Measurements from ENCODE around the gene CDK7. TPM values are rescaled to one million over a fixed set of nuclear protein-coding genes. Genes with fewer than 3 reads are reported as not detected.

CDK7 gene
- total and polyA plus RNA-seq, 9 of the 15 experiments (the other 6 are each of a cell fraction or from before 2014, with no cell fraction given): 41.7 to 143 (median 65.3) TPM

- TF ChIP-seq BCLAF1 (IDR thresholded peaks at IDR 0.05; ENCODE audit: borderline replicate concordance in 1 of 2, control insufficient read depth in 1 of 2, low read depth in 2 of 2, low read length in 1 of 2) (no peak), JUN (IDR thresholded peaks at IDR 0.05; ENCODE audit: borderline replicate concordance, low read depth, low read length) (no peak), JUN (CRISPR knock-in tag; IDR thresholded peaks at IDR 0.05; ENCODE audit: borderline replicate concordance) (no peak; the same call in 1 of the 2 replicates), JUNB (CRISPR knock-in tag; conservative IDR thresholded peaks at IDR 0.05) (no peak), ZBTB26 (CRISPR knock-in tag; IDR thresholded peaks at IDR 0.05) (peak; percentile 84; the same call in 1 of the 2 replicates), ELK1 (CRISPR knock-in tag; IDR thresholded peaks at IDR 0.05) (no peak), ILF3 (IDR thresholded peaks at IDR 0.05; ENCODE audit: borderline replicate concordance) (no peak), MAFF (IDR thresholded peaks at IDR 0.05; ENCODE audit: low read length) (no peak), E2F4 (CRISPR knock-in tag; IDR thresholded peaks at IDR 0.05; ENCODE audit: low read depth) (peak; percentile 11; the same call in 1 of the 2 replicates), ZNF830 (CRISPR knock-in tag; IDR thresholded peaks at IDR 0.05) (no peak), EP300 (IDR thresholded peaks at IDR 0.05; ENCODE audit: low read length) (no peak), DDX20 (tag; IDR thresholded peaks at IDR 0.05; ENCODE audit: low read depth) (no peak), NONO (IDR thresholded peaks at IDR 0.05; ENCODE audit: low read depth in 2 of 2, low read length in 1 of 2) (no peak; a peak in 1 of 4 replicates), SFPQ (IDR thresholded peaks at IDR 0.05; ENCODE audit: low read depth, low read length) (no peak), ZNF764 (CRISPR knock-in tag; IDR thresholded peaks at IDR 0.05; ENCODE audit: low read depth) (no peak), TARDBP (IDR thresholded peaks at IDR 0.05) (no peak), RBM25 (IDR thresholded peaks at IDR 0.05; ENCODE audit: low read depth, low read length, severe bottlenecking) (no peak)
These were observed 16.8 kb upstream of the CDK7 start (continued) for GRCh38 chr5:69217548-69218526.

Data from K562 (cell line).